SK-N-SH treated with all-trans-retinoic acid at 6 μM for 48 hours (cell line): ENCODE data around the gene PPP1R18.

ENCODE experiments used
- ARNTL ChIP-seq: fragments of 450-650 bp; formaldehyde crosslinking; IDR thresholded peaks from 2 replicates; pipeline ENCODE4 v1.5.0; 2020; ENCODE audit warnings: low read depth, mild to moderate bottlenecking, moderate library complexity, borderline replicate concordance
- BACH2 ChIP-seq: fragments of 250-450 bp; sonication (Bioruptor Pico); IDR thresholded peaks from 2 replicates; pipeline ENCODE4 v1.9.0; 2021; ENCODE audit warnings: mild to moderate bottlenecking, borderline replicate concordance
- CREB5 ChIP-seq: fragments of 250-450 bp; sonication (Bioruptor Pico); IDR thresholded peaks from 2 replicates; pipeline ENCODE4 v1.5.1; 2020; ENCODE audit warnings: low read depth, mild to moderate bottlenecking, moderate library complexity
- CSRNP3 ChIP-seq: fragments of 250-450 bp; sonication (Bioruptor Pico); IDR thresholded peaks from 2 replicates; pipeline ENCODE4 v1.5.1; 2021; ENCODE audit warnings: mild to moderate bottlenecking, moderate library complexity
- PATZ1 ChIP-seq: fragments of 250-450 bp; sonication (Bioruptor Pico); IDR thresholded peaks from 2 replicates; pipeline ENCODE4 v1.8.0; 2020; ENCODE audit warnings: mild to moderate bottlenecking, moderate library complexity, borderline replicate concordance
- POU6F1 ChIP-seq: fragments of 250-450 bp; sonication (Bioruptor Pico); IDR thresholded peaks from 2 replicates; pipeline ENCODE4 v1.8.0; 2021; ENCODE audit warnings: low read depth, mild to moderate bottlenecking, moderate library complexity, borderline replicate concordance
- SNAI2 ChIP-seq: fragments of 250-450 bp; sonication (Bioruptor Pico); IDR thresholded peaks from 2 replicates; pipeline ENCODE4 v1.5.0; 2020; ENCODE audit warnings: mild to moderate bottlenecking, moderate library complexity
- TCF4 ChIP-seq: fragments of 250-450 bp; sonication (Bioruptor Pico); IDR thresholded peaks from 2 replicates; pipeline ENCODE4 v1.8.0; 2021; ENCODE audit warnings: mild to moderate bottlenecking, moderate library complexity, borderline replicate concordance
- ZFP30 ChIP-seq: fragments of 450-650 bp; formaldehyde crosslinking; IDR thresholded peaks from 2 replicates; pipeline ENCODE4 v1.5.0; 2022; ENCODE audit warnings: mild to moderate bottlenecking, moderate library complexity
- ZNF8 ChIP-seq: fragments of 450-650 bp; formaldehyde crosslinking; IDR thresholded peaks from 2 replicates; pipeline ENCODE4 v1.5.0; 2020; ENCODE audit warnings: mild to moderate bottlenecking, moderate library complexity

GRCh38 chr6:30700340-30700739 is 13.9 kb upstream of the PPP1R18 start:
- TF ChIP-seq ZFP30 (CRISPR knock-in tag) (no peak), ARNTL (CRISPR knock-in tag) (no peak), CSRNP3 (CRISPR knock-in tag) (no peak), POU6F1 (CRISPR knock-in tag) (no peak), BACH2 (no peak), ZNF8 (CRISPR knock-in tag) (no peak), TCF4 (CRISPR knock-in tag) (no peak), CREB5 (CRISPR knock-in tag) (no peak), PATZ1 (no peak), SNAI2 (CRISPR knock-in tag) (no peak)
